A549 (cell line): ENCODE data around the gene SH3RF2.

Source experiments
- CTCF ChIP-seq: fragments of >200 bp; sonication (Bioruptor Twin); formaldehyde crosslinking; IDR thresholded peaks from 3 replicates; pipeline ENCODE4 v1.5.1; 2016
- ESRRA ChIP-seq: fragments of 150-350 bp; IDR thresholded peaks from 2 replicates; pipeline ENCODE4 v1.6.1; 2014; ENCODE audit warnings: mild to moderate bottlenecking, low read length, borderline replicate concordance
- HDAC2 ChIP-seq: fragments of 200-600 bp; sonication (generic); IDR thresholded peaks from 2 replicates; pipeline ENCODE4 v1.6.1; 2016
- HOXA7 ChIP-seq: fragments of 250-450 bp; sonication (Bioruptor Pico); IDR thresholded peaks from 2 replicates; pipeline ENCODE4 v1.5.0; 2020; ENCODE audit warnings: mild to moderate bottlenecking, moderate library complexity
- POLR2A ChIP-seq: IDR thresholded peaks from 2 replicates; pipeline ENCODE4 v1.6.1; 2012; ENCODE audit warnings: mild to moderate bottlenecking, low read length
- RAD21 ChIP-seq, 2 experiments: fragments of >200 bp in 1 of 2; sonication (Bioruptor Twin) in 1 of 2; formaldehyde crosslinking in 1 of 2; IDR thresholded peaks in 1 of 2; conservative IDR thresholded peaks in 1 of 2; 2 replicates in 1 of 2; 3 replicates in 1 of 2; pipeline ENCODE4 v1.6.1; 2012 to 2018; ENCODE audit warnings: inconsistent platforms in 1 of 2

- no peak for TF ChIP-seq HOXA7 (CRISPR knock-in tag)
- TF ChIP-seq CTCF, result no peak
- TF ChIP-seq RAD21 (conservative IDR thresholded peaks at IDR 0.05 in 1 of 2, IDR thresholded peaks at IDR 0.05 in 1 of 2), result no peak
- TF ChIP-seq POLR2A, result no peak
- no peak for TF ChIP-seq HDAC2
- TF ChIP-seq ESRRA, result no peak
Measured at GRCh38 chr5:146043722-146044121, 107.3 kb downstream of the SH3RF2 start.
